HL-60 (cell line): Measurements from ENCODE around the gene AGXT2.

Experiments
- DNase-seq, 2 experiments: peaks; one replicate each; pipeline ENCODE4 v3.0.0-alpha.2; 2010 to 2020; ENCODE audit warnings: low read depth in 1 of 2, low spot score in 1 of 2
- H3K27ac ChIP-seq: fragments of 250-450 bp; sonication (Bioruptor Pico); replicated peaks from 2 replicates; pipeline ENCODE4 v1.5.1; 2020; ENCODE audit warnings: mild to moderate bottlenecking, moderate library complexity
- H3K27me3 ChIP-seq: fragments of 250-450 bp; sonication (Bioruptor Pico); 2 replicates; pipeline ENCODE4 v1.5.1; 2021; ENCODE audit warnings: mild to moderate bottlenecking, moderate library complexity; ENCODE audit not compliant: insufficient read depth, poor library complexity, severe bottlenecking
- H3K4me3 ChIP-seq: replicated peaks from 2 replicates; pipeline ENCODE4 v1.5.1; 2011; ENCODE audit warnings: mild to moderate bottlenecking, control low read depth, low read length; ENCODE audit not compliant: insufficient read depth
- GABPA ChIP-seq: IDR thresholded peaks from 2 replicates; pipeline ENCODE4 v1.6.1; 2012; ENCODE audit warnings: low read depth
- POLR2AphosphoS5 ChIP-seq: IDR thresholded peaks from 2 replicates; pipeline ENCODE4 v1.6.1; 2012; ENCODE audit warnings: low read depth
- SPI1 ChIP-seq: IDR thresholded peaks from 2 replicates; pipeline ENCODE4 v1.6.1; 2012; ENCODE audit warnings: low read depth, mild to moderate bottlenecking, borderline replicate concordance
- TF ChIP-seq, protein P1 (sequence below): IDR thresholded peaks from one replicate; pipeline ENCODE4 v1.5.1; 2011; ENCODE audit warnings: low read length, control low read depth, inconsistent platforms; ENCODE audit not compliant: insufficient read depth
- TF ChIP-seq, protein P2 (sequence below): IDR thresholded peaks from 2 replicates; pipeline ENCODE4 v1.6.1; 2012; ENCODE audit warnings: low read depth; ENCODE audit not compliant: insufficient replicate concordance

The AGXT2 gene

GRCh38 chr5:34986965-34987364 lies 60.8 kb downstream of the AGXT2 start:
- H3K27me3 ChIP-seq: no peaks in the 10 kb centered on the region
- DNase-seq: no peak
- no peak overlapping the region for H3K4me3 ChIP-seq
- no peak overlapping the region for H3K27ac ChIP-seq
- TF ChIP-seq GABPA (no peak), SPI1 (no peak), POLR2AphosphoS5 (no peak)
- TF ChIP-seq, protein P1, sequence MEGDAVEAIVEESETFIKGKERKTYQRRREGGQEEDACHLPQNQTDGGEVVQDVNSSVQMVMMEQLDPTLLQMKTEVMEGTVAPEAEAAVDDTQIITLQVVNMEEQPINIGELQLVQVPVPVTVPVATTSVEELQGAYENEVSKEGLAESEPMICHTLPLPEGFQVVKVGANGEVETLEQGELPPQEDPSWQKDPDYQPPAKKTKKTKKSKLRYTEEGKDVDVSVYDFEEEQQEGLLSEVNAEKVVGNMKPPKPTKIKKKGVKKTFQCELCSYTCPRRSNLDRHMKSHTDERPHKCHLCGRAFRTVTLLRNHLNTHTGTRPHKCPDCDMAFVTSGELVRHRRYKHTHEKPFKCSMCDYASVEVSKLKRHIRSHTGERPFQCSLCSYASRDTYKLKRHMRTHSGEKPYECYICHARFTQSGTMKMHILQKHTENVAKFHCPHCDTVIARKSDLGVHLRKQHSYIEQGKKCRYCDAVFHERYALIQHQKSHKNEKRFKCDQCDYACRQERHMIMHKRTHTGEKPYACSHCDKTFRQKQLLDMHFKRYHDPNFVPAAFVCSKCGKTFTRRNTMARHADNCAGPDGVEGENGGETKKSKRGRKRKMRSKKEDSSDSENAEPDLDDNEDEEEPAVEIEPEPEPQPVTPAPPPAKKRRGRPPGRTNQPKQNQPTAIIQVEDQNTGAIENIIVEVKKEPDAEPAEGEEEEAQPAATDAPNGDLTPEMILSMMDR: no peak
- TF ChIP-seq, protein P2, sequence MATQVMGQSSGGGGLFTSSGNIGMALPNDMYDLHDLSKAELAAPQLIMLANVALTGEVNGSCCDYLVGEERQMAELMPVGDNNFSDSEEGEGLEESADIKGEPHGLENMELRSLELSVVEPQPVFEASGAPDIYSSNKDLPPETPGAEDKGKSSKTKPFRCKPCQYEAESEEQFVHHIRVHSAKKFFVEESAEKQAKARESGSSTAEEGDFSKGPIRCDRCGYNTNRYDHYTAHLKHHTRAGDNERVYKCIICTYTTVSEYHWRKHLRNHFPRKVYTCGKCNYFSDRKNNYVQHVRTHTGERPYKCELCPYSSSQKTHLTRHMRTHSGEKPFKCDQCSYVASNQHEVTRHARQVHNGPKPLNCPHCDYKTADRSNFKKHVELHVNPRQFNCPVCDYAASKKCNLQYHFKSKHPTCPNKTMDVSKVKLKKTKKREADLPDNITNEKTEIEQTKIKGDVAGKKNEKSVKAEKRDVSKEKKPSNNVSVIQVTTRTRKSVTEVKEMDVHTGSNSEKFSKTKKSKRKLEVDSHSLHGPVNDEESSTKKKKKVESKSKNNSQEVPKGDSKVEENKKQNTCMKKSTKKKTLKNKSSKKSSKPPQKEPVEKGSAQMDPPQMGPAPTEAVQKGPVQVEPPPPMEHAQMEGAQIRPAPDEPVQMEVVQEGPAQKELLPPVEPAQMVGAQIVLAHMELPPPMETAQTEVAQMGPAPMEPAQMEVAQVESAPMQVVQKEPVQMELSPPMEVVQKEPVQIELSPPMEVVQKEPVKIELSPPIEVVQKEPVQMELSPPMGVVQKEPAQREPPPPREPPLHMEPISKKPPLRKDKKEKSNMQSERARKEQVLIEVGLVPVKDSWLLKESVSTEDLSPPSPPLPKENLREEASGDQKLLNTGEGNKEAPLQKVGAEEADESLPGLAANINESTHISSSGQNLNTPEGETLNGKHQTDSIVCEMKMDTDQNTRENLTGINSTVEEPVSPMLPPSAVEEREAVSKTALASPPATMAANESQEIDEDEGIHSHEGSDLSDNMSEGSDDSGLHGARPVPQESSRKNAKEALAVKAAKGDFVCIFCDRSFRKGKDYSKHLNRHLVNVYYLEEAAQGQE: no peak

- TF ChIP-seq, protein P1: no peak
- no peak for TF ChIP-seq GABPA
- no peak for TF ChIP-seq SPI1
- TF ChIP-seq, protein P2: no peak
- TF ChIP-seq POLR2AphosphoS5: no peak
Observed at GRCh38 chr5:34982823-34983222, 64.9 kb downstream of the AGXT2 start.

DNA sequence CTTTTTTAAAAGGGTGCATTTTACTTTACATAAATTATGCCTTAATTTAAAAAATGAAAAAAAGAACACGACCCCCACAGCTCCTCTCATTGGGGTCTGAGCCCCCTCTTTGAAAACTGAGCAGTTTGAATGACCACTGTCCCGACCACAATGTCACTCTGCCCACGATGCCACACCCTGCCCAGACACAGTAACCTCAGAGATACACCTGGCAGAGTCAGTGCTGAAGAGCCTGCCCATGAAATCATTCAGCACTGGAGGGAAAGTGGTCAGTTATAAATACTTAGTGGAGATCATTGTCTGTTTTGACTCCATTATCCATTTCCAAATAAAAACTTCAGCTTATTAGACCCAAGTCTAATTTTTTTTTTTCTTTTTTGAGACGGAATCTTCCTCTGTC lies 69.1 kb downstream of the AGXT2 start:
- no peaks in the 10 kb centered on the region for H3K27me3 ChIP-seq
- H3K4me3 ChIP-seq: no peak overlapping the region
- H3K27ac ChIP-seq: no peak overlapping the region
- DNase-seq: no peak
- TF ChIP-seq POLR2AphosphoS5 (no peak), SPI1 (no peak)
- TF ChIP-seq, protein P2: no peak
- TF ChIP-seq, protein P1: no peak

More at GRCh38 chr5:34982823-34983222, 64.9 kb downstream of the AGXT2 start:
- no peak overlapping the region for H3K27ac ChIP-seq
- H3K4me3 ChIP-seq: no peak overlapping the region
- DNase-seq: no peak
- no peaks in the 10 kb centered on the region for H3K27me3 ChIP-seq
